GM19455 (cell line): Measurements from ENCODE around the gene TBX20.
"Not testable (repeated sequence)": the region's sequence is repeated elsewhere in the genome, so short reads cannot be mapped to it uniquely, and the experiment has no call there.

ENCODE experiments used
- ATAC-seq: cut with Tn5 transposase; IDR thresholded peaks from one replicate; pipeline ENCODE4 v1.9.1; 2021; ENCODE audit not compliant: unreplicated experiment

Gene TBX20

GRCh38 chr7:35167158-35167557 is 86.7 kb downstream of the TBX20 start:
- not testable (repeated sequence) for ATAC-seq

GRCh38 chr7:35161059-35161740 is 92.7 kb downstream of the TBX20 start:
- not testable (repeated sequence) for ATAC-seq
